Suppressor macrophage treated with lipopolysaccharide for 1 hour (primary cell): ENCODE data around the gene HLA-DPA1.

ENCODE experiments used
- DNase-seq, 3 donors: peaks; one replicate each; pipeline ENCODE4 v3.0.0-alpha.2; 2020 to 2022

HLA-DPA1 gene

DNA sequence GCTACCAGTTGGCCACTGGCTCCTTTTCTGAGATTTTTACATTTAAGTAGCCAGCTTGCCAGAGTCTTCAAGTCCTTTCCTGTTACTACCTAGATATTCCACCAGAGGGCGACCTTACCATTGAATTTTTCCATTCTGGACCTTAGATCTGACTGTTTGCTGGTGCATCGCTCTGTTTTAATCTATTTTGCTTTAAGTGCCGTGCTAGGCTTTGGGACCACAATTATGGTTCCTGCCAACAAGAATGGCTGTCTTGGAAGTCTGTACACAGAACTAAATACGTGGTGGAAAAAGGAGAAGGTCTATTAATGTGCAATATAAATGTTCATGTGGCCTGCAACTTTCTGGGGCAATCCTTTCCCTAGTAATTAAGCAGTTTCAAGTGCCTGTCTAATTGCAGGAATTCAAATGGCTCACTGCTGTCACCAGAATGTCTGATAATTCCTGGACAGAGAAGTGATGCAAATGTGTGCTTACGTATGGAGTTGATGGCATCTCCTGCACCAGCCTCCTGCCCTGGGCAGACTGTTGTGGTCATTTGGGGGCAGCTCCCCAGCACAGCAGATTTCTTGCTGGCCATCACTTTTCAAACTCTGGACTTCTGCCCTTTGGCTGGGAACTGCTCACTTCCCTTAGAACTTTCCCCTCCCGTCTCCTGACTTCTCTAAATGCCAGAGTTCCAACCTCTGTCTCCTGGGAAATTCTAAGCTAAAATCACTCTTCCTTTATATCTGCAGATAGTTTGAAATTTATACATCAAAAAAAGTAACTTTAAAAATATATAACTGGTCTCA, 58.4 kb downstream of the HLA-DPA1 start:
- DNase-seq, result peak; percentile 77 to 88 (median 85)
